K562 (cell line): ENCODE data around the gene TM9SF3.

ENCODE experiments used
- EZH2 ChIP-seq: IDR thresholded peaks from 2 replicates; pipeline ENCODE4 v1.6.1; 2012; ENCODE audit warnings: low read depth, mild to moderate bottlenecking, inconsistent platforms, low read length, borderline replicate concordance
- GTF2B ChIP-seq: IDR thresholded peaks from 2 replicates; pipeline ENCODE4 v1.6.1; 2011; ENCODE audit not compliant: insufficient read length; ENCODE audit errors: extremely low read depth
- ZNF41 ChIP-seq: fragments of 250-450 bp; sonication (Bioruptor Pico); conservative IDR thresholded peaks from 2 replicates; pipeline ENCODE4 v1.4.0; 2020; ENCODE audit warnings: mild to moderate bottlenecking
- TF ChIP-seq, protein P1 (sequence below): sonication (generic); formaldehyde crosslinking; IDR thresholded peaks from 2 replicates; pipeline ENCODE4 v1.8.0; 2022; ENCODE audit warnings: mild to moderate bottlenecking, missing genetic modification reagents
- TF ChIP-seq, protein P2 (sequence below), 3 experiments: IDR thresholded peaks in 2 of 3; conservative IDR thresholded peaks in 1 of 3; 2 replicates each; pipeline ENCODE4 v1.5.1; 2011 to 2012; ENCODE audit warnings: low read length in 3 of 3, mild to moderate bottlenecking in 3 of 3, control low read depth in 2 of 3, improper control_type of control experiment in 1 of 3, inconsistent platforms in 1 of 3, low read depth in 1 of 3, mixed read lengths in 1 of 3, moderate library complexity in 1 of 3; ENCODE audit not compliant: insufficient read depth in 2 of 3

GRCh38 chr10:96555330-96555729 is 31.5 kb downstream of the TM9SF3 start:
- no peak for TF ChIP-seq ZNF41
- no peak for TF ChIP-seq EZH2
- TF ChIP-seq, protein P1, sequence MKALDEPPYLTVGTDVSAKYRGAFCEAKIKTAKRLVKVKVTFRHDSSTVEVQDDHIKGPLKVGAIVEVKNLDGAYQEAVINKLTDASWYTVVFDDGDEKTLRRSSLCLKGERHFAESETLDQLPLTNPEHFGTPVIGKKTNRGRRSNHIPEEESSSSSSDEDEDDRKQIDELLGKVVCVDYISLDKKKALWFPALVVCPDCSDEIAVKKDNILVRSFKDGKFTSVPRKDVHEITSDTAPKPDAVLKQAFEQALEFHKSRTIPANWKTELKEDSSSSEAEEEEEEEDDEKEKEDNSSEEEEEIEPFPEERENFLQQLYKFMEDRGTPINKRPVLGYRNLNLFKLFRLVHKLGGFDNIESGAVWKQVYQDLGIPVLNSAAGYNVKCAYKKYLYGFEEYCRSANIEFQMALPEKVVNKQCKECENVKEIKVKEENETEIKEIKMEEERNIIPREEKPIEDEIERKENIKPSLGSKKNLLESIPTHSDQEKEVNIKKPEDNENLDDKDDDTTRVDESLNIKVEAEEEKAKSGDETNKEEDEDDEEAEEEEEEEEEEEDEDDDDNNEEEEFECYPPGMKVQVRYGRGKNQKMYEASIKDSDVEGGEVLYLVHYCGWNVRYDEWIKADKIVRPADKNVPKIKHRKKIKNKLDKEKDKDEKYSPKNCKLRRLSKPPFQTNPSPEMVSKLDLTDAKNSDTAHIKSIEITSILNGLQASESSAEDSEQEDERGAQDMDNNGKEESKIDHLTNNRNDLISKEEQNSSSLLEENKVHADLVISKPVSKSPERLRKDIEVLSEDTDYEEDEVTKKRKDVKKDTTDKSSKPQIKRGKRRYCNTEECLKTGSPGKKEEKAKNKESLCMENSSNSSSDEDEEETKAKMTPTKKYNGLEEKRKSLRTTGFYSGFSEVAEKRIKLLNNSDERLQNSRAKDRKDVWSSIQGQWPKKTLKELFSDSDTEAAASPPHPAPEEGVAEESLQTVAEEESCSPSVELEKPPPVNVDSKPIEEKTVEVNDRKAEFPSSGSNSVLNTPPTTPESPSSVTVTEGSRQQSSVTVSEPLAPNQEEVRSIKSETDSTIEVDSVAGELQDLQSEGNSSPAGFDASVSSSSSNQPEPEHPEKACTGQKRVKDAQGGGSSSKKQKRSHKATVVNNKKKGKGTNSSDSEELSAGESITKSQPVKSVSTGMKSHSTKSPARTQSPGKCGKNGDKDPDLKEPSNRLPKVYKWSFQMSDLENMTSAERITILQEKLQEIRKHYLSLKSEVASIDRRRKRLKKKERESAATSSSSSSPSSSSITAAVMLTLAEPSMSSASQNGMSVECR (CRISPR knock-in tag), result no peak
- TF ChIP-seq, protein P2, sequence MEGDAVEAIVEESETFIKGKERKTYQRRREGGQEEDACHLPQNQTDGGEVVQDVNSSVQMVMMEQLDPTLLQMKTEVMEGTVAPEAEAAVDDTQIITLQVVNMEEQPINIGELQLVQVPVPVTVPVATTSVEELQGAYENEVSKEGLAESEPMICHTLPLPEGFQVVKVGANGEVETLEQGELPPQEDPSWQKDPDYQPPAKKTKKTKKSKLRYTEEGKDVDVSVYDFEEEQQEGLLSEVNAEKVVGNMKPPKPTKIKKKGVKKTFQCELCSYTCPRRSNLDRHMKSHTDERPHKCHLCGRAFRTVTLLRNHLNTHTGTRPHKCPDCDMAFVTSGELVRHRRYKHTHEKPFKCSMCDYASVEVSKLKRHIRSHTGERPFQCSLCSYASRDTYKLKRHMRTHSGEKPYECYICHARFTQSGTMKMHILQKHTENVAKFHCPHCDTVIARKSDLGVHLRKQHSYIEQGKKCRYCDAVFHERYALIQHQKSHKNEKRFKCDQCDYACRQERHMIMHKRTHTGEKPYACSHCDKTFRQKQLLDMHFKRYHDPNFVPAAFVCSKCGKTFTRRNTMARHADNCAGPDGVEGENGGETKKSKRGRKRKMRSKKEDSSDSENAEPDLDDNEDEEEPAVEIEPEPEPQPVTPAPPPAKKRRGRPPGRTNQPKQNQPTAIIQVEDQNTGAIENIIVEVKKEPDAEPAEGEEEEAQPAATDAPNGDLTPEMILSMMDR (IDR thresholded peaks at IDR 0.05 in 2 of 3, conservative IDR thresholded peaks at IDR 0.05 in 1 of 3; ENCODE audit: insufficient read depth in 2 of 3, low read depth in 1 of 3, low read length in 3 of 3), result no peak
- no peak for TF ChIP-seq GTF2B
